RWPE1 (cell line): ENCODE results near the gene ANKMY1.

Experiments used
- CTCF ChIA-PET: fragments of 350-600 bp; sonication (Branson Sonifier 250); formaldehyde crosslinking; extraction: SDS; loops from one replicate; lab custom pipeline; 2021; lab: Yijun Ruan, JAX
- POLR2A ChIA-PET: fragments of 400-600 bp; formaldehyde crosslinking; extraction: SDS; loops from one replicate; lab custom pipeline; 2020; ENCODE audit warnings: antibody characterized with exemption; ENCODE audit not compliant: low non-redundant PET; lab: Yijun Ruan, JAX
- DNase-seq: peaks from one replicate; pipeline ENCODE4 v3.0.0; 2012; ENCODE audit warnings: low spot score
- H3K27ac ChIP-seq: fragments of 450-650 bp; 2 replicates; pipeline ENCODE4 v1.5.1; 2017
- CTCF ChIP-seq: fragments of 450-650 bp; conservative IDR thresholded peaks from 2 replicates; pipeline ENCODE4 v1.5.1; 2017; ENCODE audit warnings: low read depth, mild to moderate bottlenecking

ANKMY1 gene

DNA sequence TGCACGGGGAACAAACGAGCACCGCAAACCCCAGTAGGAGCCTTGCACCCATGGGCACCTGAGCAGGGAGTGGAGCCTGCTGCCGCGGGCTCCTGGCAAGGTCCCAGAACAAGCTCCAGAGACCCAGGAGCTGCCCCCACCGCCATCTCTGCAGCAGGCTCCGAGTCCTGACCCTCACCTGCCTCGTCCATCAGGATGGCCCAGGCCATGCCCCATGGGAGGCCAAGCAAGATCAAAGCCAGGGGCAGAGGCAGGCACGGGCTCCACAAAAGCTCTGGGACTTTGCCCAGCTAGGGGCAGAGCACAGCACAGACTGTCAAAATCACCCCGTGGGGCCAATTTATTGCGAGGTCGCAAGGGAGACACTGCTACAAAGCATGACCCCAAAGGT lies 78.7 kb downstream of the ANKMY1 start:
- no peak overlapping the region for H3K27ac ChIP-seq
- CTCF ChIA-PET = interaction anchor here (0.7 kb wide), 1 partner anchor 35 kb away, joined by 7 read pairs; no protein-coding TSS in a partner anchor
- POLR2A ChIA-PET = no interaction called here
- no peak for TF ChIP-seq CTCF
- DNase-seq = no peak

GRCh38 chr2:240478346-240479110 lies 79.3 kb downstream of the ANKMY1 start:
- no peak for TF ChIP-seq CTCF
- H3K27ac ChIP-seq = no peak overlapping the region
- CTCF ChIA-PET = interaction anchor here (0.7 kb wide), 1 partner anchor 36 kb away, joined by 7 read pairs; no protein-coding TSS in a partner anchor
- no peak for DNase-seq
- POLR2A ChIA-PET = no interaction called here

- no peak for DNase-seq
- ChIA-PET POLR2A (no interaction called here), CTCF (no interaction called here)
- H3K27ac ChIP-seq = no peak overlapping the region
- no peak for TF ChIP-seq CTCF
Observed at GRCh38 chr2:240477916-240478315, 79.9 kb downstream of the ANKMY1 start.

- H3K27ac ChIP-seq = no peak overlapping the region
- ChIA-PET CTCF (interaction anchor here (0.6 kb wide), 1 partner anchor 252 kb away, joined by 3 read pairs; no protein-coding TSS in a partner anchor), POLR2A (no interaction called here)
- no peak for TF ChIP-seq CTCF
- DNase-seq = no peak
Observed at GRCh38 chr2:240473211-240473610, 84.6 kb downstream of the ANKMY1 start.

DNA sequence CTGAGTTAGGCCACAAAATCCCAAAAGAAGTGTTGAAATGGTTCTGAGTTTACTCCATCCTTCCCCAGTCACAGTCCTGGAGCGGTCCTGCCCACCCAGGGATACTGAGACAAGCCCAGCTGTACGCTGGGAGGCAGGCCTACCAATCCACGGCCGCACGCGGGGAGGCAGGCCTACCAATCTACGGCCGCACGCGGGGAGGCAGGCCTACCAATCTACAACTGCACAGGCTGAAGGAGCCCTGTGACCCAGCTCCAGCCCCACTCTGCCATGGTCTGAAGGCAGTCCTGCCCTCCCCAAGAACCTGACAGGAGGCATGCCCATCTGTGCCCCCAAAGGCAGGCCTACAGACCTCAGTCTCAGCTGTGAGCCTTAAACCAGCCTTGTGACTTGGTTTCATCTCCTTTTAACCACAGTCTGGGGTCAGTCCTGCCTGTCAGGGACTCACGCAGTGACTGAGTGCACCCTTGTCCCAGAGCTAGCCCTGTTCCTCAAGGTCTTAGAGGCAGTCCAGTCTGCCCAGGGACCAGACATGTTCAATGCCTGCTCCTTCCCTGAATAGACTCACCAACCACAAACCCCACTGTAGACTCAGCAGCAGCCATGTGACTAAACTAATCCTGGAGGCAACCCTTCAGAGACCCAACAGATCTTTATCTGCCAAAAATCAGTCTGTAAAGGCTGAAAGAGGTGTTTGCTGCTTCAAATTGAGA lies 85.6 kb downstream of the ANKMY1 start:
- no peak overlapping the region for H3K27ac ChIP-seq
- TF ChIP-seq CTCF = no peak
- DNase-seq = no peak
- ChIA-PET POLR2A (no interaction called here), CTCF (no interaction called here)

- H3K27ac ChIP-seq = no peak overlapping the region; the same call in 1 of the 2 replicates
- ChIA-PET POLR2A (no interaction called here), CTCF (no interaction called here)
- TF ChIP-seq CTCF = no peak
- DNase-seq = no peak
Observed at GRCh38 chr2:240469740-240470139, 88.0 kb downstream of the ANKMY1 start.
